NT2/D1 (cell line): ENCODE results near the gene JMY.

ENCODE experiments used
- DNase-seq: peaks from one replicate; pipeline ENCODE4 v3.0.0-alpha.2; 2011; ENCODE audit warnings: low read depth, low spot score
- H3K27me3 ChIP-seq: 2 replicates; pipeline ENCODE4 v1.6.0; 2011; ENCODE audit warnings: mild to moderate bottlenecking; ENCODE audit not compliant: insufficient read length, insufficient read depth
- H3K36me3 ChIP-seq: 2 replicates; pipeline ENCODE4 v1.6.1; 2011; ENCODE audit warnings: mild to moderate bottlenecking, low read length, mixed read lengths; ENCODE audit not compliant: insufficient read depth, insufficient read length
- H3K4me1 ChIP-seq: 2 replicates; pipeline ENCODE4 v1.5.1; 2011; ENCODE audit not compliant: insufficient read depth, insufficient read length
- H3K4me3 ChIP-seq: 2 replicates; pipeline ENCODE4 v1.5.1; 2011; ENCODE audit warnings: low read depth; ENCODE audit not compliant: insufficient read length
- H3K9ac ChIP-seq: 2 replicates; pipeline ENCODE4 v1.6.0; 2011; ENCODE audit warnings: low read depth; ENCODE audit not compliant: insufficient read length
- H3K9me3 ChIP-seq: 2 replicates; pipeline ENCODE4 v1.5.1; 2011; ENCODE audit warnings: mild to moderate bottlenecking, low read length; ENCODE audit not compliant: insufficient read depth
- SUZ12 ChIP-seq: IDR thresholded peaks from 2 replicates; pipeline ENCODE4 v1.6.1; 2011; ENCODE audit not compliant: insufficient read length, insufficient read depth; ENCODE audit errors: extremely low read depth
- YY1 ChIP-seq: IDR thresholded peaks from 2 replicates; pipeline ENCODE4 v1.6.1; 2011; ENCODE audit not compliant: insufficient read length, insufficient read depth
- ZNF274 ChIP-seq: IDR thresholded peaks from 2 replicates; pipeline ENCODE4 v1.6.1; 2011; ENCODE audit warnings: mild to moderate bottlenecking, low read depth, low read length

The JMY gene

DNA sequence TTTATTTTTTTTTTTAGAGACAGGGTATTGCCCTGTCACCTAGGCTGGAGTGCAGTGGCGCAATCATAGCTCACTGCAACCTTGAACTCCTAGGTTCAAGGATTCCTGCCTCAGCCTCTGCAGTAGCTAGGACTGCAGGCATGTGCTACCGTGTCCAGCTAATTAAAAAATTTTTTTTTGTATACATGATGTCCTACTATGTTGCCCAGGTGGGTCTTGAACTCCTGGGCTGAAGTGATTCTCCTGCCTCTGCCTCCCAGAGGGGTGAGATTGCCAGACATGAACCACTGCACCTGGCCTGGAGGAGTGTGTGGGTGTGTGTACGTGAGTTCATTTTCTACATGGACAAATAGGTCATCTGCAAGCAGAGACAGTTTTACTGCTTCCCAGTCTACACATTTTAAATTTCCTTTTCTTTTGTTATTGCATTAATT is 33.8 kb downstream of the JMY start:
- no peak overlapping the region for H3K9ac ChIP-seq
- no peaks in the 10 kb centered on the region for H3K27me3 ChIP-seq
- H3K36me3 ChIP-seq: no peaks in the 10 kb centered on the region
- H3K4me3 ChIP-seq: no peak overlapping the region
- no peaks in the 10 kb centered on the region for H3K4me1 ChIP-seq
- TF ChIP-seq ZNF274: no peak
- TF ChIP-seq SUZ12: no peak
- no peak for TF ChIP-seq YY1
- no peaks in the 10 kb centered on the region for H3K9me3 ChIP-seq
- DNase-seq: no peak

DNA sequence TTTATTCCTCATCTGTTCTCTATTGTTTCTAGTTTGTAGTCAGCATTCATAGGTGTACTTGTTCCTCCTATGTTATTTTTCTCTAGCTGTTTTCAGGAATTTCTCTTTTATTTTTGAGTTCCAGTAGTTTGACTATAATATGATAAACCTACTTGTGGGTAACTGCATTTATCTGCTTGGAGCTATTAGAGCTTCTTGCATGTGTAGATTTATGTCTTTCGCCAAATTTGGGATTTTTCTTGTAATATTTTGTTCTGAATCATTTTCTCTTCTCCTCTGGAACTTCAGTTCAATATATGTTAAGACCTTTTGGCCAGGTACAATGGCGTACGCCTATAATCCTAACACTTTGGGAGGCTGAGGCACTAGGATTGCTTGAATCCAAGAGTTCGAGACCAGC is 37.4 kb downstream of the JMY start:
- Histone ChIP-seq H3K9ac (no peak overlapping the region), H3K4me3 (no peak overlapping the region), H3K36me3 (no peaks in the 10 kb centered on the region), H3K27me3 (no peaks in the 10 kb centered on the region), H3K9me3 (no peaks in the 10 kb centered on the region), H3K4me1 (no peaks in the 10 kb centered on the region)
- TF ChIP-seq YY1 (no peak), SUZ12 (no peak), ZNF274 (no peak)
- DNase-seq: no peak

- Histone ChIP-seq H3K9ac (no peak overlapping the region), H3K27me3 (no peaks in the 10 kb centered on the region), H3K36me3 (no peaks in the 10 kb centered on the region), H3K4me3 (no peak overlapping the region), H3K4me1 (no peaks in the 10 kb centered on the region), H3K9me3 (no peaks in the 10 kb centered on the region)
- TF ChIP-seq YY1 (no peak), ZNF274 (no peak), SUZ12 (no peak)
- no peak for DNase-seq
Measured at GRCh38 chr5:79284846-79285245, 48.9 kb downstream of the JMY start.

GRCh38 chr5:79285285-79285684 is 49.4 kb downstream of the JMY start:
- H3K27me3 ChIP-seq: no peaks in the 10 kb centered on the region
- TF ChIP-seq ZNF274 (no peak), SUZ12 (no peak), YY1 (no peak)
- no peaks in the 10 kb centered on the region for H3K9me3 ChIP-seq
- no peak for DNase-seq
- no peaks in the 10 kb centered on the region for H3K36me3 ChIP-seq
- H3K4me3 ChIP-seq: no peak overlapping the region
- no peaks in the 10 kb centered on the region for H3K4me1 ChIP-seq
- no peak overlapping the region for H3K9ac ChIP-seq

- H3K4me1 ChIP-seq: no peaks in the 10 kb centered on the region
- H3K9ac ChIP-seq: no peak overlapping the region
- no peak overlapping the region for H3K4me3 ChIP-seq
- H3K27me3 ChIP-seq: no peaks in the 10 kb centered on the region
- no peaks in the 10 kb centered on the region for H3K9me3 ChIP-seq
- no peaks in the 10 kb centered on the region for H3K36me3 ChIP-seq
- no peak for DNase-seq
- TF ChIP-seq ZNF274: no peak
- no peak for TF ChIP-seq SUZ12
- TF ChIP-seq YY1: no peak
Measured at GRCh38 chr5:79285833-79286232, 49.9 kb downstream of the JMY start.

DNA sequence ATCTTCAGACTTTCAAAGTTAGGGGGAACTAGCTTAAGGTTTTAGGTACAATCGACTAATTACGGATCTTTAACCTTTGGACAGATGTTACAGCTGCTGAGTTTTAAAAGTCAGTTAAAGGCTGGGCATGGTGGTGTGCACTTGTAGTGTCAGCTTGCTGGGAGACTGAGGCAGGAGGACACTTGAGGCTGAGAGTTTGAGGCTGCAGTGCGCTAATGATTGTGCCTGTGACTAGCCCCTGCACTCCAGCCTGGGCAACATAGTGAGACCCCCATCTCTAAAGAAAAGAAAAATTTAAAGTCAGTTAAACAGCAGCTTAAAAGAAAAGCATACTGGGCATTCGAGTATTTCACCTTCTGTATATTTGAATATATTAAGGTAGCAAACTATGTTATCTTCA is 51.4 kb downstream of the JMY start:
- Histone ChIP-seq H3K9ac (no peak overlapping the region), H3K9me3 (no peaks in the 10 kb centered on the region), H3K4me1 (no peaks in the 10 kb centered on the region), H3K36me3 (peaks cover 4% of the 10 kb centered on the region), H3K27me3 (no peaks in the 10 kb centered on the region), H3K4me3 (no peak overlapping the region)
- TF ChIP-seq SUZ12 (no peak), YY1 (no peak), ZNF274 (no peak)
- no peak for DNase-seq

DNA sequence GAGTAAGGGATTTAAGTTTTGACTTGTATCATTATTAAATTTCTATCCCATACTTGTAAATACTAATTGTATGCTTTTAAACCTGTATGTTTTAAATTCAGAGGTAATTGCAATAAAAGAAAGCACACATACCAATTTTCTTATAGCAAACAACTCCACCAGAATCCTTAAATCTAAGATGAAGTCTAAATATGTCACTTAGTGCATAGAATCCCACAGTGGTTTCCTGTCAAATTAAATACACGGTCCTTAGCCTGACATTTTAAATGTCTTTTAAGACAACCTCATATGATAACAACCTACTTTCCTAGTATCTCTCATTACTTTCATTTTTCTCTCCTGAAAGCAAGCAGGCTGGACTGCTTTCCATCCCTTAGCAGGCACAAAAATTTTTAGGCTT is 52.0 kb downstream of the JMY start:
- H3K9me3 ChIP-seq: no peaks in the 10 kb centered on the region
- H3K4me3 ChIP-seq: no peak overlapping the region
- H3K9ac ChIP-seq: no peak overlapping the region
- TF ChIP-seq ZNF274 (no peak), SUZ12 (no peak), YY1 (no peak)
- no peaks in the 10 kb centered on the region for H3K27me3 ChIP-seq
- no peak for DNase-seq
- H3K36me3 ChIP-seq: peaks cover 4% of the 10 kb centered on the region
- H3K4me1 ChIP-seq: no peaks in the 10 kb centered on the region

GRCh38 chr5:79295029-79295428 is 59.1 kb downstream of the JMY start:
- Histone ChIP-seq H3K4me3 (no peak overlapping the region), H3K9ac (no peak overlapping the region), H3K9me3 (no peaks in the 10 kb centered on the region), H3K36me3 (peaks cover 4% of the 10 kb centered on the region), H3K27me3 (no peaks in the 10 kb centered on the region), H3K4me1 (no peaks in the 10 kb centered on the region)
- TF ChIP-seq SUZ12 (no peak), YY1 (no peak), ZNF274 (no peak)
- no peak for DNase-seq
